Cortex of kidney (tissue), 1 donor: ENCODE data around the gene RFX8.
"Not testable (repeated sequence)": the region's sequence is repeated elsewhere in the genome, so short reads cannot be mapped to it uniquely, and the experiment has no call there.

ENCODE experiments used
- DNase-seq: peaks from one replicate; lab custom pipeline; 2025; lab: John Stamatoyannopoulos, UW

Gene RFX8

GRCh38 chr2:101440127-101440738 is 34.7 kb downstream of the RFX8 start:
- DNase-seq, result no peak

GRCh38 chr2:101439716-101440115 is 35.2 kb downstream of the RFX8 start:
- DNase-seq, result no peak

- DNase-seq, result not testable (repeated sequence)
Measured at GRCh38 chr2:101438555-101438954, 36.4 kb downstream of the RFX8 start.

GRCh38 chr2:101435001-101435862 is 39.7 kb downstream of the RFX8 start:
- no peak for DNase-seq

- DNase-seq, result no peak
Measured at GRCh38 chr2:101433465-101433864, 41.4 kb downstream of the RFX8 start.

GRCh38 chr2:101432411-101433181 is 42.3 kb downstream of the RFX8 start:
- DNase-seq, result no peak

- DNase-seq, result no peak
Measured at GRCh38 chr2:101431486-101431885, 43.4 kb downstream of the RFX8 start.

- DNase-seq, result no peak
Measured at GRCh38 chr2:101430156-101430555, 44.8 kb downstream of the RFX8 start.

GRCh38 chr2:101429453-101429852 is 45.5 kb downstream of the RFX8 start:
- DNase-seq, result no peak

- no peak for DNase-seq
Measured at GRCh38 chr2:101428422-101429176, 46.3 kb downstream of the RFX8 start.

- DNase-seq, result no peak
Measured at GRCh38 chr2:101427743-101428142, 47.2 kb downstream of the RFX8 start.

- no peak for DNase-seq
Measured at GRCh38 chr2:101427240-101427639, 47.7 kb downstream of the RFX8 start.

GRCh38 chr2:101426822-101427221 is 48.1 kb downstream of the RFX8 start:
- no peak for DNase-seq

- DNase-seq, result no peak
Measured at GRCh38 chr2:101420623-101421022, 54.3 kb downstream of the RFX8 start.

GRCh38 chr2:101419096-101419663 is 55.7 kb downstream of the RFX8 start:
- no peak for DNase-seq

- no peak for DNase-seq
Measured at GRCh38 chr2:101418460-101419095, 56.3 kb downstream of the RFX8 start.

GRCh38 chr2:101416609-101417008 is 58.3 kb downstream of the RFX8 start:
- no peak for DNase-seq

- DNase-seq, result no peak
Measured at GRCh38 chr2:101415884-101416283, 59.0 kb downstream of the RFX8 start.

- no peak for DNase-seq
Measured at GRCh38 chr2:101415220-101415619, 59.7 kb downstream of the RFX8 start.

- no peak for DNase-seq
Measured at GRCh38 chr2:101412092-101412694, 62.7 kb downstream of the RFX8 start.

GRCh38 chr2:101410746-101411145 is 64.2 kb downstream of the RFX8 start:
- DNase-seq, result no peak
